Transverse colon (tissue), 4 donors: ENCODE measurements around the gene NPPB. TPM values are rescaled to one million over a fixed set of nuclear protein-coding genes. Genes with fewer than 3 reads are reported as not detected.

Experiments
- DNase-seq: peaks from one replicate; pipeline ENCODE4 v3.0.0-alpha.2; 2019
- H3K27ac ChIP-seq, 4 donors: fragments of 200-600 bp; sonication (generic); 2 replicates each; pipeline ENCODE4 v1.5.1; 2016 to 2018; ENCODE audit warnings: inconsistent platforms in 4 of 4
- H3K27me3 ChIP-seq: fragments of 200-600 bp; sonication (generic); 2 replicates; pipeline ENCODE4 v1.5.1; 2017; ENCODE audit warnings: inconsistent platforms
- H3K36me3 ChIP-seq, 4 donors: fragments of 200-600 bp; sonication (generic); 2 replicates each; pipeline ENCODE4 v1.5.1; 2017 to 2019; ENCODE audit warnings: inconsistent platforms in 4 of 4
- H3K4me1 ChIP-seq, 4 donors: fragments of 200-600 bp; sonication (generic); 2 replicates each; pipeline ENCODE4 v1.5.1; 2017 to 2020; ENCODE audit warnings: inconsistent platforms in 4 of 4
- H3K4me3 ChIP-seq, 4 donors: fragments of 200-600 bp; sonication (generic); 1 replicate in 1 of 4; 2 replicates in 3 of 4; pipeline versions ENCODE4 v1.5.1 to v1.6.1; 2017 to 2019; ENCODE audit warnings: inconsistent platforms in 4 of 4
- H3K9me3 ChIP-seq, 2 donors: fragments of 200-600 bp; sonication (generic); 2 replicates each; pipeline ENCODE4 v1.5.1; 2017 to 2019; ENCODE audit warnings: inconsistent platforms in 2 of 2
- EP300 ChIP-seq: sonication (generic); formaldehyde crosslinking; IDR thresholded peaks from one replicate; pipeline ENCODE4 v1.6.1; 2017; ENCODE audit warnings: antibody characterized with exemption, low read depth
- POLR2A ChIP-seq: fragments of 450-650 bp; IDR thresholded peaks from one replicate; pipeline ENCODE4 v1.6.1; 2016; ENCODE audit warnings: antibody characterized with exemption, mild to moderate bottlenecking, moderate library complexity
- POLR2AphosphoS5 ChIP-seq, 3 donors: sonication (generic); formaldehyde crosslinking; IDR thresholded peaks; one replicate each; pipeline ENCODE4 v1.6.1; 2016; ENCODE audit warnings: antibody characterized with exemption in 3 of 3
- WGBS, 2 donors: methylation state at CpG; one replicate each; pipeline ENCODE4 v1.1.5; 2018; ENCODE audit warnings: low coverage in 1 of 2; 5-methylcytosine and 5-hydroxymethylcytosine counted together
- in situ Hi-C, 4 donors: fragments of 200-750 bp; cut with MboI; loops; one replicate each; pipeline versions ENCODE4 v1.15.0 to v1.15.1; 2017; ENCODE audit warnings: low sequenced_read_pairs in 3 of 4, low pct_ligation_motif_present in 1 of 4, low pct_unique_long_range_greater_than_20kb in 1 of 4
- intact Hi-C: fragments of 100-400 bp; cut with DNase I; formaldehyde crosslinking; loops from one replicate; pipeline ENCODE4 v1.15.1; 2023; ENCODE audit warnings: low total_unique reads
- total RNA-seq, 4 donors: library from RNA; depleted of rRNA; stranded (reverse); fragments of >200 nt; gene quantifications; one replicate each; pipeline ENCODE4 v1.1.0, GENCODE V29; 2016
- TF ChIP-seq, protein P1 (sequence below), 5 experiments: fragments of 200-600 bp in 3 of 5; fragments of 450-650 bp in 2 of 5; sonication (generic) in 3 of 5; IDR thresholded peaks; 1 replicate in 2 of 5; 2 replicates in 3 of 5; pipeline ENCODE4 v1.5.1; 2016 to 2017; ENCODE audit warnings: antibody characterized with exemption in 5 of 5, inconsistent platforms in 3 of 5, mild to moderate bottlenecking in 2 of 5, moderate library complexity in 1 of 5

The NPPB gene
- total RNA-seq, 4 donors from 2014 or later: not detected

DNA sequence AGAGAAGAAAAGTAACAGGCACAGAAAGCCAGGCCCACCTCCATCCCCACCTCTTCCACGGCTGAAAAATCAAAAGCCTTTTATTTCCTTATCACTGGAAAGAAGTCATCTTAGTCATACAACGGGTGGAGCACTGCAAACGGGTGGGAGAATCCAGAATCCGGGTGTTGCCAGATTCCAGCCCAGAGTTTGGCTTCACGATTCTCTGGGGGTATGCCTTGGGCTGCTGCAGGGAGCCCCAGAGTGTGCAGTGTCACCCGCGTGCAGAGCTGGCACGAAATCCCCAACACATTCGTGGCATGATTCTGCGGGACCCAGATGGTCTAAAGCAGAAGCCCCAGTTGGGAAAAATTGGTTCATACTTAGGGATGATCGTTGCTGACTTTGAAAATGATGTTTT, 8.6 kb downstream of the NPPB start:
- 52% methylated on average over 11 of the region's 11 CpGs; no CpG with 5 or more reads in 1 of the 2 donors for WGBS, 2 donors
- Histone ChIP-seq H3K4me1 (no peaks in the 10 kb centered on the region), H3K4me3 (no peak overlapping the region), H3K27me3 (peaks cover 11% of the 10 kb centered on the region), H3K9me3 (no peaks in the 10 kb centered on the region), H3K27ac (no peak overlapping the region), H3K36me3 (no peaks in the 10 kb centered on the region)
- TF ChIP-seq, protein P1, sequence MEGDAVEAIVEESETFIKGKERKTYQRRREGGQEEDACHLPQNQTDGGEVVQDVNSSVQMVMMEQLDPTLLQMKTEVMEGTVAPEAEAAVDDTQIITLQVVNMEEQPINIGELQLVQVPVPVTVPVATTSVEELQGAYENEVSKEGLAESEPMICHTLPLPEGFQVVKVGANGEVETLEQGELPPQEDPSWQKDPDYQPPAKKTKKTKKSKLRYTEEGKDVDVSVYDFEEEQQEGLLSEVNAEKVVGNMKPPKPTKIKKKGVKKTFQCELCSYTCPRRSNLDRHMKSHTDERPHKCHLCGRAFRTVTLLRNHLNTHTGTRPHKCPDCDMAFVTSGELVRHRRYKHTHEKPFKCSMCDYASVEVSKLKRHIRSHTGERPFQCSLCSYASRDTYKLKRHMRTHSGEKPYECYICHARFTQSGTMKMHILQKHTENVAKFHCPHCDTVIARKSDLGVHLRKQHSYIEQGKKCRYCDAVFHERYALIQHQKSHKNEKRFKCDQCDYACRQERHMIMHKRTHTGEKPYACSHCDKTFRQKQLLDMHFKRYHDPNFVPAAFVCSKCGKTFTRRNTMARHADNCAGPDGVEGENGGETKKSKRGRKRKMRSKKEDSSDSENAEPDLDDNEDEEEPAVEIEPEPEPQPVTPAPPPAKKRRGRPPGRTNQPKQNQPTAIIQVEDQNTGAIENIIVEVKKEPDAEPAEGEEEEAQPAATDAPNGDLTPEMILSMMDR (IDR thresholded peaks at IDR 0.05): no peak
- TF ChIP-seq POLR2AphosphoS5 (IDR thresholded peaks at IDR 0.05) (no peak), POLR2A (no peak), EP300 (no peak)
- no peak for DNase-seq
- intact Hi-C loops: no loop called here
- in situ Hi-C loops: no loop called here

DNA sequence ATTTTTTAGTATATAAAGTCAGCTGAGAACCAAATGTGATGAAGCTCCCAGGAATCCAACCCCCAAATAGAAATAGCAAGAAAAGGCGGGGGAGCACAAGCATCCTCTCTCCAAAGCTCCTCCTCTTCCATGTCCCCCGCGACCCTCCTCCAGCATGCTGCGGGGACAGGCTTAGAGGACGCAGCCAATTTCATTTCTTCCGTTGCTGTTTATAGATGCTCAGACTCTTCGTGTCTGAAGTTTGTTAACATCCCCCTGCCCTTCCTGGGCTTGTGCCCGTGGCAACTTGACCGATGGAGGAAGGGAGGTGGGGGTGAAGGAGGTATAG, 10.4 kb downstream of the NPPB start:
- H3K36me3 ChIP-seq: no peaks in the 10 kb centered on the region
- H3K27ac ChIP-seq: no peak overlapping the region
- DNase-seq: no peak
- no peak for TF ChIP-seq EP300
- TF ChIP-seq, protein P1 (IDR thresholded peaks at IDR 0.05): no peak
- no peak for TF ChIP-seq POLR2AphosphoS5 (IDR thresholded peaks at IDR 0.05)
- no peak for TF ChIP-seq POLR2A
- H3K4me1 ChIP-seq: no peaks in the 10 kb centered on the region
- in situ Hi-C loops (loop anchor here in 3 of 4 donors (10.0 to 25.0 kb wide), 2 partner anchors 46 to 114 kb away; no protein-coding TSS in a partner anchor), intact Hi-C loops (no loop called here)
- 73% methylated on average over 9 of the region's 9 CpGs; no CpG with 5 or more reads in 1 of the 2 donors for WGBS, 2 donors
- H3K27me3 ChIP-seq: no peaks in the 10 kb centered on the region
- no peaks in the 10 kb centered on the region for H3K9me3 ChIP-seq
- no peak overlapping the region for H3K4me3 ChIP-seq

DNA sequence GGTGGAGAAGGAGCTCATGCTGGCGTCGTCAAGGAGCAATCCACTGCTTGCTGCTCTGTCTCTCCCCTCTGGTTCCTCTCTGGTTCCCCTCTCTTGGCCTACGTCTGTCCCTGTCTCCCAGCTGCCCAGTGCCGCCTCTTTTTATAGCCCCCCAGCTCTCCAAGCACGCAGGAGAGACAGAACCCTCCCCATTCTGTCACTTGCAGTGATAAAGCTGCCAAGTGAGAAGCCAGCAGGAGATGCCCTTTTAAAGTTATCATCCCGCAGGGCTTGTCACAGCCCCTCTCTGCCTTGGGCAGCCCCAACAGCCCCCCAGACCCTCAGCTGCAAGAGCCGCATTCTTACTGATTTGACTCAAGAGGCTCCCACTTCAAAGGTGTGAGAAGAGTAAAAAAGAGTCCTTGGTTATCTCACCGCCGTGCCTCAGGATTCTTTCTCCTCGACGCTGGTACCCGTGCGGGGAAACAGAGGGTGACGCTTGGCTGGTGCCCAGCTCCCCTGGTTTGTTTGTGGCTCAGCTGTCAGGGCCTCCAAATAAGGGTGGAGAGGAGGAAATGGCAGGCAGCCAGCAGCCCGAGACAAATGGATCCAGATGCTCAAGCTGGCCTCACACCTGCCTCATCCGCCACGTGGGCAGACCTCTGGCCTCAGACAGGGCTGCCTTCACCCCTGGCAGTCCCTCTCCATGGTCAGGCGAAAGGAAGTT, 10.9 kb downstream of the NPPB start, which contains the start of gene NPPA:
Gene NPPA (minus strand): TSS at position 117 of the 706 bp plus-strand sequence. CDS start 99 bp downstream, at position 18.
- 57% methylated on average over 18 of the region's 18 CpGs; no CpG with 5 or more reads in 1 of the 2 donors for WGBS, 2 donors
- H3K27me3 ChIP-seq: no peaks in the 10 kb centered on the region
- H3K4me3 ChIP-seq: no peak within 1 kb of the TSS
- no peaks in the 10 kb centered on the region for H3K36me3 ChIP-seq
- in situ Hi-C loops (loop anchor here in 3 of 4 donors (10.0 to 25.0 kb wide), 2 partner anchors 47 to 114 kb away; no protein-coding TSS in a partner anchor), intact Hi-C loops (no loop called here)
- H3K27ac ChIP-seq: no peak within 1 kb of the TSS
- DNase-seq: no peak
- no peaks in the 10 kb centered on the region for H3K9me3 ChIP-seq
- H3K4me1 ChIP-seq: no peaks in the 10 kb centered on the region
- TF ChIP-seq POLR2AphosphoS5 (IDR thresholded peaks at IDR 0.05) (no peak), POLR2A (no peak), EP300 (no peak)
- TF ChIP-seq, protein P1 (IDR thresholded peaks at IDR 0.05): no peak

DNA sequence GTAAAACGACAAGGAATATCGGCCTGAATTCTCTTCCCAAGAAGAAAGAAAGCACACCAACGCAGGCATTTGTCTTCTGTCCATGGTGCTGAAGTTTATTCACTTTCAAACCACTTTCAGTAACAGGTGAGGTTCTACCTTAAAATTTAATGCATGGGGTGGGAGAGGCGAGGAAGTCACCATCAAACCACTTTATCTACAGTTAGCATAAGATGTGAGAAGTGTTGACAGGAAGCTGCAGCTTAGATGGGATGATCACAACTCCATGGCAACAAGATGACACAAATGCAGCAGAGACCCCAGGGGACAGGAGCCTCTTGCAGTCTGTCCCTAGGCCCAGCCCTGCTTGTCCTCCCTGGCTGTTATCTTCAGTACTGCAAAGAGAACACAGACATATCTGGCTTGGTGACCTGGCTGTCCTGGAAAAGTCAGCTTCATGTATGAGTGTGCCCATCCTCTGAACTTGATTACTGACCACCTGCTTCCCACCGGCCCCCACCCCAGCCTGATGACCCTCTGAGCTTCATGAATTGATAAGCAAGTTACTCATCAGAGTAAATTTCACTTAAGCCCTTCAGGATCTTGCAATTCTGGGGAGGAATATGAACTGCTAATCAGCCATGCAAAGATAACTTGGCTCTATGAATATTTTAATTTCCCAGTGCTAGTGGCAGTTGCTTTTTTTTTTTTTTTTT, 13.0 kb downstream of the NPPB start:
- Histone ChIP-seq H3K9me3 (no peaks in the 10 kb centered on the region), H3K27ac (no peak overlapping the region), H3K36me3 (peaks cover 0 to 15% (median 7%) of the 10 kb centered on the region in 4 donors), H3K27me3 (no peaks in the 10 kb centered on the region), H3K4me1 (no peaks in the 10 kb centered on the region), H3K4me3 (no peak overlapping the region)
- 55 to 58% methylated on average over 4 to 5 of the region's 5 CpGs for WGBS, 2 donors
- TF ChIP-seq EP300 (no peak), POLR2AphosphoS5 (IDR thresholded peaks at IDR 0.05) (no peak), POLR2A (no peak)
- TF ChIP-seq, protein P1 (IDR thresholded peaks at IDR 0.05): no peak
- intact Hi-C loops (no loop called here), in situ Hi-C loops (loop anchor here in 3 of 4 donors (10.0 to 25.0 kb wide), 2 partner anchors 49 to 117 kb away; no protein-coding TSS in a partner anchor)
- DNase-seq: no peak
